NCI-H1417 treated with DMSO at 0.1 percent for 48 hours (cell line): Measurements from ENCODE around the gene MUC2.

ENCODE experiments used
- DNase-seq: peaks from one replicate; lab custom pipeline; 2025; lab: John Stamatoyannopoulos, UW

MUC2 gene

DNA sequence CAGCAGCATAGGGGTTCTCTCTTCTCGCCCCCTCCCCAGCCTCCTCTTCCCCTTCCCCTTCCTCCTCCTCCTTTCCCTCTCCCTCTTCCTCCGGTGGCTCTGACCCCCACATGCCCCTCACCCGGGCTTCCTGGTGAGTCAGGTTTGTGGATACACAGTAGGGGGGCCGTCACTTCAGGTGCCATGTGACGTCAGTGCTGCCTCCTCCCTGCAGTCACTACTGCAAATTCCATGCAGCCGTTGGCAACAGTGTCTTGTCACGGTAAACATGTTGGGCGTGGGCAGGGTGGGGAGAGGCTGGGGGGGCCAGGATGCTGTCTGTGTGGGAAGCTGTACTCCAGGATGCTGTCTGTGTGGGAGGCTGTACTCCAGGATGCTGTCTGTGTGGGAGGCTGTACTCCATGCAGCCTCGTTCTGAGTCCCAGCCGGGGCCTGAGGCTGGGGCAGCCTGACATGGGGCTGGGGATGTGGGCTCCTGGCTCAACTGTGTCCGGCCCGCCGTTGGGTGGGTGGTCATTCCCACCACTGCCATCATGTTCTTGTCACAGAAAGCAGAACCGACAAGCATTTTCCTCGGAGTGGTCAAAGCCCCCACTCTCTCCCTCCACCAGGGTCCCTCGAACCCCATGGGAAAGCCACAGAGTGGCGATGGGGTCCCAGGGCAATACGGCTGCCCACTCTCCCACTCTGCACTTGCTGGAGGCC lies 2.4 kb upstream of the MUC2 start:
- no peak for DNase-seq

DNA sequence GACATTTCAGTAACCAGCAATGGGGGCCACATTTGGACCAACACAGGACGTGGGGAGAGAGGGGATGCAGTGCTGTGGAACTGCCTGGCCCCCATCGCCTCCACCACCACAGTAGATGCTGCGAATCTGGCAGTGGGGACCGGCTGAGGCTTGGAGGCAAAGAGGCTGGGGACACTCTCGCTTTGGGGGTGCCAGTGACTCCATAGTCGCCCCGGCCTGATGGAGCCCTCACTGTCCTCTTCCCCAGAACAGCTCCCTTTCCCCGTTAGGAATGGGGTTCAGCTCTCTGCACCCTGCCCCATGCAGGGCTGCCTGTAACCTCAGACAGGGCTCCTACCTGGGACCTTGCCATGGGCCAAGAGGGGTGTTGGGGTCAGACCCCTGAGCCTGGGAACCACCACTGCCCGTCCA lies 1.8 kb upstream of the MUC2 start:
- DNase-seq: no peak

DNA sequence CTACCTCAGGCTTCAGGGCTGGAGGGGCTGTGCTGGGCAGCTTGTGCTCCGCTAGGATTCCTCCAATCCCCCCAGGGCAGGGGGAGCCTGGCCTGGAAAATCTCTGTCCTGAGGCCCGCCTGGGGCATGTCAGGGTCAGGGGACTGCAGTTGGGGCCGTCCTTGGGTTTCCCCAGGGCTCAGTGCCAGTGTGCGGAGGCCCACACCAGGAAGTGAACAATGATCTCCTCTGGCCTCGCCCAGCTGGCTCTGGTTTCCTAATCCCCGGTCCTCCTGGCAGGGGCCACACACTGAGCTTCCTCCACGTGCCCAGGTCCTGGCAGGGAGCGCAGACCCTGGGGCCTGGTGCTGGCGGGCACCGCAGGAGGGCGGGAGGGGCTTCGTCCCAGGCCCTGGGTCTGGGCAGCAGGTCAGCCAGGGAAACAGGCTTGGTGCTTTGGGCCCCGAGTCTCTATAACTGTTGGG lies 1.4 kb upstream of the MUC2 start:
- no peak for DNase-seq

DNA sequence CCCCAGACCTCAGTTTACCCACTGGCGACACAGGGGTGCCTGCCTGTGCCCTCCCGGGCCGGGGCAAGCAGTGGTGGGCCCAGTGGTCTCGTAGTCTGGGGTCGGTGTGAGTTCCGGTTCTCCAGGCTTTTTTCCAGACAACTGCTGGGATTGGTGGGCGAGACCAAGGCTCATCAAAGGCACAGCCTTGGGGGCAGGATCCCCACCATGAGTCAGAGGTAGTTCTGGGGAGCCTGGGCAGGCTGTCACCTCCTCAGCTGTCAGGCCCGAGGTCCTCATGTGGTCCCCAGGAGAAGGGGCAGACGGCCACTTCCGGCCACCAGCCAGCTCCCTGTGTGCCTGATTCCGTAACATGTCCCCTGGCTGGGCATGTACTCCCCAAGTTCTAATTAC lies 827 bp upstream of the MUC2 start:
- DNase-seq: no peak

DNA sequence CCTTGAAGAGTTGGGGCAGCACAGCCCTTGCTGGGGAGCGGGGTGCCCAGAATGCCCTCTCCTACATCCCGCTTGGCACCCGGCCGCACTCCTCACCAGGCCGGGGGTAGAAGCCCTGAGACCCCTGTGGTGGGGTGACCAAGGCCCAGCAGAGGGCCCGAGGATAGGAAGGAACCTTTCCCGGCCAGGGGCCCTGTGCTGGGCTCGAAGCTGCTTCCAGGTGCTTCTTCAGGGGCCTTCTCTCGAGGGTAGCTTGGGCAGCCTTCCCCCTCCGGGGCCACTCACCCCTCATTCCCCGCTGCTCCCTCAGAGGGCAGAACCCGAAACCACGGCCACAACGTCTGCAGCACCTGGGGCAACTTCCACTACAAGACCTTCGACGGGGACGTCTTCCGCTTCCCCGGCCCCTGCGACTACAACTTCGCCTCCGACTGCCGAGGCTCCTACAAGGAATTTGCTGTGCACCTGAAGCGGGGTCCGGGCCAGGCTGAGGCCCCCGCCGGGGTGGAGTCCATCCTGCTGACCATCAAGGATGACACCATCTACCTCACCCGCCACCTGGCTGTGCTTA lies 752 bp downstream of the MUC2 start:
- DNase-seq: no peak

DNA sequence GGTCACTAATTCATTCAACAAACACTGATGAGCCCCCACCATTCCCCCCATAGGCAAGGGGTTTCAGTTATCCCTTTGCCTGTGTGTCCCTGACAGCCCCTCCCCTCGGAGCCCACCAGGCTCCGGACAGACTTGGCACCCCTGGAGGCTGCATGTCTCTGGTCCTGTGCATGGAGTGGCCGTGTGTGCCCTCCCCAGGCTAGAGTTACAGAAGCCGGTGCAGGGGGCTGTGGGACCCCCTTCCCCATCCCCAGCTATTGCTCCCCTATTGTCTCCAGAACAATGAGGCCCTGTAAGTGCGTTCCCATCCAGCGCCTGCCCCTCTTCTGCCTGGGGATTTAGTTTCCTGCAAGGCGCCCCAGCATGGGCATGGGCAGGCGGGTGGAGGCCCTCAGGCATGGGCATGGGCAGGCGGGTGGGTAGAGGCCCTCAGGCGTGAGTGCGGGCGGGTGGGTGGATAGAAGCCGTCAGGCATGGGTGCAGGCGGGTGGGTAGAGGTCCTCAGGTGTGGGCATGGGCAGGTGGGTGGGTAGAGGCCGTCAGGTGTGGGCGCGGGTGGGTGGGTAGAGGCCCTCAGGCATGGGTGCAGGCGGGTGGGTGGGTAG lies 1.5 kb downstream of the MUC2 start:
- no peak for DNase-seq

DNA sequence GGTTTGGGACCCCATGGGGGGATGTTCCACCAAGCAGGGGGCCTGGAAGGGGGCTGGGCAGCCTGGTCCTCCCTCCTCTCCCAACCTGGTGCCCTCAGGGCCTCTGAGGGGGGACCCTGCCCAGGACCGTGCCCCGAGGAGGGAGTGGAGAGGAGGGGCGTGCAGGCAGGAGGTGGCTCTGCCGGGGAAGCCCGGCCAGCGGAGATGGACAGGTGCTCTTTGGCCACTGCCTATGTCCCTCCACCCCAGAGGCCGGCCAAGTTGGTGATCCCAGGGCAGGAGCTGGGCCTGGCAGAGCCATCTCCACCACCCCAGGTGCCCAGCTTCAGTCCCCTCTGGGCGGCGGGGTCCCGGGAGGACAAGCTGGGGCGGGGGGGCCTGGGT lies 2.4 kb downstream of the MUC2 start:
- DNase-seq: no peak

DNA sequence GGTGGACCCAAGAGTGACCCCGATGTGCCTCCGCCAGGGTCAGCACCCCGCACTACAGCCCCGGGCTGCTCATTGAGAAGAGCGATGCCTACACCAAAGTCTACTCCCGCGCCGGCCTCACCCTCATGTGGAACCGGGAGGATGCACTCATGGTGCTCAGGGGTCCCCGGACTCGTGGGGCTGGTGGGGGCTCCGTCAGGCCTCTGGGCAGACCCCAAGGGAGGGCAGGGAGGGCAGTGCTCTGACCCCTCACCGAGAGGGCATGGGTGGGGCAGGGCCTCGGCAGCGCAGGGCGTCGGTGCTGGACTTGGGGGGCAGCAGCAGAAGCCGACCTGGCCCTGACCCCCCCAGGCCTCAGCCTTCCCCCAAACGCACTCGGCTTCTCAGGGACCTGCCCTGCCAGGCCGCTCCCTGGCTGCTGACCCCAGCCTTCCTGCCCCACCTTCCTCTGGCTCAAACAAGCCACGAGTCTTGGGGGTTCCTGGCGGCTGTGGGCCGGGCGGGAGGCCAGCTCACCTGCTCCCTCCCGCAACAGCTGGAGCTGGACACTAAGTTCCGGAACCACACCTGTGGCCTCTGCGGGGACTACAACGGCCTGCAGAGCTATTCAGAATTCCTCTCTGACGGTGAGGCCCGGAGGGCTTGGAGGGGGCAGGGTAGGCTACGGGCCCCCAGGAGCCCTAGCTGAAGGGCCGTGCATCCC lies 2.9 kb downstream of the MUC2 start:
- no peak for DNase-seq

DNA sequence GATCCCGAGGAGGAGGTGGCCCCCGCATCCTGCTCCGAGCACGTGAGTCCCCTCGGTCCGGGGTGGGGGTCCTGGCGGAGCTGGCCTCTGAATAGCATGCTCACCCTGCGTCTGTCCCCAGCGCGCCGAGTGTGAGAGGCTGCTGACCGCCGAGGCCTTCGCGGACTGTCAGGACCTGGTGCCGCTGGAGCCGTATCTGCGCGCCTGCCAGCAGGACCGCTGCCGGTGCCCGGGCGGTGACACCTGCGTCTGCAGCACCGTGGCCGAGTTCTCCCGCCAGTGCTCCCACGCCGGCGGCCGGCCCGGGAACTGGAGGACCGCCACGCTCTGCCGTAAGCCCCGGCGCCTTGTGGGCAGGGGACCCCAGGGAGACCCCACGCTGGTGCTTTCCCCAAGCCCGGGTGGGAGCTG lies 3.5 kb downstream of the MUC2 start:
- DNase-seq: no peak

DNA sequence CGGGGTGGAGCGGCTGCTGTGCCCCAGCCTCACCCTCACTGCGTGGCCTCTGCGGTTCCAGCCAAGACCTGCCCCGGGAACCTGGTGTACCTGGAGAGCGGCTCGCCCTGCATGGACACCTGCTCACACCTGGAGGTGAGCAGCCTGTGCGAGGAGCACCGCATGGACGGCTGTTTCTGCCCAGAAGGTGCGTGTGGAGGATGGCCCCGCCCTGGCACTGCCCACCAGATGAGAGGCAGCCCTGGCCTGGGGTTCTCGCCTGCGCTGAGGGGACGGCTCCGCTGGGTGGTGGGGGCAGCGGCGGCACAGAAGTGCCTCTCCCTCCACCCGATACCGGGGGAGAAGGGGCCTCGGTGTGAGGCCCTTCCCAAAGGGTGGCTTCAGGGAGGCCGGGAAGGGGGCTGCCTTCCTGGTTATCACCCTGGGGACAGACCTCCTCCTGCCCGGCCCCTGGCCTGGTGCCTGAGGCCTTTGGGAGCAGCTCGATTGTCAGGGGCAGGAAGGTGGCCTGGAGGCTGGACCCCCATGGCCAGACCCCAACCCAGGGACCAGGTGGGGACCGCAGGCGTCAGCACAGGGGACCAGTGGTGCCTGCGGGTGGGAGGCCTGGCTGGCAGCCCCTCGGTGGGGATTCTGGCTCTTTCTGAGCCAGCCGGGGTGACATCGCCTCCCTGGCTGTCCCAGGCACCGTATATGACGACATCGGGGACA lies 7.1 kb downstream of the MUC2 start:
- DNase-seq: no peak

DNA sequence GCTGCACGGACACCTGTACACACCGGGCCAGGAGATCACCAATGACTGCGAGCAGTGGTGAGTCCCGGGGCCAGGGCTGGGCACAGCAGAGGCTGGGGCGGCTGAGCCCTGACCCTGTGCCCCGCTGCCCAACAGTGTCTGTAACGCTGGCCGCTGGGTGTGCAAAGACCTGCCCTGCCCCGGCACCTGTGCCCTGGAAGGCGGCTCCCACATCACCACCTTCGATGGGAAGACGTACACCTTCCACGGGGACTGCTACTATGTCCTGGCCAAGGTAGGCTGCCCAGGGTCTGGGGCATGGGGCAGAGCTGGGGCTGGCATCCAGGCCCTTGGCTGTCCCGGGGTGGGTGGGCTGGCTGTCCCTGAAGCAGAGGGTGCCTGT lies 7.7 kb downstream of the MUC2 start:
- no peak for DNase-seq

DNA sequence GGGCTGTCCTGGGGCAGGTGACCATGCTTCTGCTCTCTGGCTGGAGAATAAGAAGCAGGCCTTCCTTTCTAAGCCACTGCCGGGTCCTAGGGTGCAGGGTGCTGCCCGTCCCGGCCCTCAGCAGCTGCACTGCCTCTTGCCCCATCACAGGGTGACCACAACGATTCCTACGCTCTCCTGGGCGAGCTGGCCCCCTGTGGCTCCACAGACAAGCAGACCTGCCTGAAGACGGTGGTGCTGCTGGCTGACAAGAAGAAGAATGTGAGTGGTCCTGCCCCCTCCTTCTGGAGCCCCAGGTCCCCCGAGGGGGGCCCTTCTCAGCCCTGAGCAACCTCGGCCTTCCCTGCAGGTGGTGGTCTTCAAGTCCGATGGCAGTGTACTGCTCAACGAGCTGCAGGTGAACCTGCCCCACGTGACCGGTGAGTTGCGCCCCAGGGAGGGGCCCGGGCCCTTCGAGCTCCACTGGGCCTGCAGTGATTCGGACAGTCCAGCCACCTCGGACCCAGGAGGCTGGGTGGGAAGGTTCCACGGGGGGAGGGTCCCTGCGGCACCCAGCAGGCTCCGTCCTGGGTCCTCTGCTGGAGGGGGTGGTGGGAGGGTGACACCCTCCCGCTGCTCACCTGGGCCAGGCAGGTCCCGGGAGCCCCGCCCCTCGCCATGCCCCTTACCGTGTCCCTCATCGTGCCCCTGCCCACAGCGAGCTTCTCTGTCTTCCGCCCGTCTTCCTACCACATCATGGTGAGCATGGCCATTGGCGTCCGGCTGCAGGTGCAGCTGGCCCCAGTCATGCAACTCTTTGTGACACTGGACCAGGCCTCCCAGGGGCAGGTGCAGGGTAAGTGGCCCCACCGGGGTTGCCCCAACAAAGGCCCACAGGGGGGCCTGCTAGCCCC lies 8.3 kb downstream of the MUC2 start:
- no peak for DNase-seq

DNA sequence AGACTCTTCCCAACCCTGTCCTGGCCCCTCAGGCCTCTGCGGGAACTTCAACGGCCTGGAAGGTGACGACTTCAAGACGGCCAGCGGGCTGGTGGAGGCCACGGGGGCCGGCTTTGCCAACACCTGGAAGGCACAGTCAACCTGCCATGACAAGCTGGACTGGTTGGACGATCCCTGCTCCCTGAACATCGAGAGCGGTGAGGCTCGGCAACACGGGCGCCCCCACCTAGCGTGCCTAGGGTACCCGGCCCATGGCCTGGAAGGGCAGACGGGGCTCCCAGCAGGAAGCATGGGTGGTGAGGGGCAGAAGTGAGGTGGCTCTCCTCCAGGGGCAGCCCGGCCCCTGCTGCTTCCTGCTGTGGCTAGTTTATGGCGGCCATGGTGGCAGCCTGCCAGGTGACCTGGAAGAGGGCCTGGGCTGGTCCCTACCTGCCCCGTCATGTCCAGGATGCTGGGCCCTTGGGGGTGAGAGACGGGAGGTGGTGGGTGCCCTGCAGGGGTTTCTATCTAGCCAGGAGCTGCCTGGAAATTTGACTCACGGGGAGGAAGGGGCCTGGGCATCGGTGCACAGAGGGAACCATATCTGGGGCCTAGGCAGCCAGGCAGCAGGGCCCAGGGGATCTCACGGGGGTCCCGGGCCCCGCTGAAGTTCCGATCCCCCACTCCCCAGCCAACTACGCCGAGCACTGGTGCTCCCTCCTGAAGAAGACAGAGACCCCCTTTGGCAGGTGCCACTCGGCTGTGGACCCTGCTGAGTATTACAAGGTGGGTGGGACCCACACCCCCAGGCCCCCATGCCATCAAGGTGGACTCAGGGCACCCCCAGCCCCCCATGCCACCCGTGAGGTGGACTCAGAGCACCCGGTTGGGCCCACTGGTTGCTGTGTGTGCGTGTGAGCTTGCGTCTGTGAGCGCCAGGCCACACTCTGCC lies 9.2 kb downstream of the MUC2 start:
- no peak for DNase-seq

DNA sequence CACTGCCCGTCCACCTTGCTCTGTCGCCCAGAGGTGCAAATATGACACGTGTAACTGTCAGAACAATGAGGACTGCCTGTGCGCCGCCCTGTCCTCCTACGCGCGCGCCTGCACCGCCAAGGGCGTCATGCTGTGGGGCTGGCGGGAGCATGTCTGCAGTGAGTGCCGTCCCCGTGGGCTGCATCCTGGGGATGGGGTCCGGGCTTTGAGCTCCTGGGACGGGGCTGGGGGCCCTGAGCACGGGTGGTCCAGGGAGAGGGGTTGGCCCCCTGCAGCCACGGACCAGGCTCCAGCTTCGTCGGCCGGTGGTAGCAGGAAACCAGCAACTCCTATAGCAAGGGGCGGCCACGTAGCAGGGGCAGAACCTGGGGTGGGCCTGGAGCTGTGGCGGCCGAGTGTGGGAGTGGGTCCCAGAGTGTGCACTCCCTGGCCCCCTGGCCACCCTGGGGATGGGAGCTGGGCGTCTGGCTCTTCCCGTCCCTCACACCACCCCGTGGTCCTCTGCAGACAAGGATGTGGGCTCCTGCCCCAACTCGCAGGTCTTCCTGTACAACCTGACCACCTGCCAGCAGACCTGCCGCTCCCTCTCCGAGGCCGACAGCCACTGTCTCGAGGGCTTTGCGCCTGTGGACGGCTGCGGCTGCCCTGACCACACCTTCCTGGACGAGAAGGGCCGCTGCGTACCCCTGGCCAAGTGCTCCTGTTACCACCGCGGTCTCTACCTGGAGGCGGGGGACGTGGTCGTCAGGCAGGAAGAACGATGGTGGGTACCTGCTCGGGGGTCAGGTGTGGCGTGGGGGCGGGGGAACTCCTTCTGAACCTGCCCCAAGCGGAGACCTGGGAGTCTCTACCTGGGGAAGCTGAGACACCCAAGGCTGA lies 10.1 kb downstream of the MUC2 start:
- no peak for DNase-seq

DNA sequence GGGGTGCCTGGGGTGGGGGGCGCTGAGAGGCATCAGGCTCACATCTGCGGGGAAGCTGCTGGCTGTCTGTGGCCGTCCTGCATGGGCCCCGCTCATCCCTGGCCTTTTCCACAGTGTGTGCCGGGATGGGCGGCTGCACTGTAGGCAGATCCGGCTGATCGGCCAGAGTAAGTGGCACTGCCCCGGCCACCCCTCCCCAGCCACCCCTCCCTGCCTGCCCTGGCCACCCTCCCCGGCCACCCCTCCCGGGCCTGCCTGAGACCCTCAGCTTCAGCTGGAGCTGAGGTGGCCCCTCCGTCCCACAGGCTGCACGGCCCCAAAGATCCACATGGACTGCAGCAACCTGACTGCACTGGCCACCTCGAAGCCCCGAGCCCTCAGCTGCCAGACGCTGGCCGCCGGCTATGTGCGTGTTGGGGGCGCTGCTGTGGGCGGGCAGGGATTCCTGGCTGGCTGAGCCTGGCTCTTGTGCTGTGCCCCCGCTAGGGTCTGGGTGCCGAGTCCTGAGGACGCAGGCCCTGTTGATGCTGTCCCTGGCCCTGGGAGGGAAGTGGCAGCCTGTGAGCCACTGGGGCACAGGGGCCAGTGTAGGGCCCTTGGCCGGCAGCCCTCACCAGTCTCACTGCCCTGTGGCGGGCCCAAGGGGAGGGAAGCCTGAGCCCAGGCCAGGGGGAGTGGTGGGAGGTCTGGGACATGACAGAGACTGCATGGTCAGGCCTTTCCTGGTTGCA lies 10.9 kb downstream of the MUC2 start:
- DNase-seq: no peak

DNA sequence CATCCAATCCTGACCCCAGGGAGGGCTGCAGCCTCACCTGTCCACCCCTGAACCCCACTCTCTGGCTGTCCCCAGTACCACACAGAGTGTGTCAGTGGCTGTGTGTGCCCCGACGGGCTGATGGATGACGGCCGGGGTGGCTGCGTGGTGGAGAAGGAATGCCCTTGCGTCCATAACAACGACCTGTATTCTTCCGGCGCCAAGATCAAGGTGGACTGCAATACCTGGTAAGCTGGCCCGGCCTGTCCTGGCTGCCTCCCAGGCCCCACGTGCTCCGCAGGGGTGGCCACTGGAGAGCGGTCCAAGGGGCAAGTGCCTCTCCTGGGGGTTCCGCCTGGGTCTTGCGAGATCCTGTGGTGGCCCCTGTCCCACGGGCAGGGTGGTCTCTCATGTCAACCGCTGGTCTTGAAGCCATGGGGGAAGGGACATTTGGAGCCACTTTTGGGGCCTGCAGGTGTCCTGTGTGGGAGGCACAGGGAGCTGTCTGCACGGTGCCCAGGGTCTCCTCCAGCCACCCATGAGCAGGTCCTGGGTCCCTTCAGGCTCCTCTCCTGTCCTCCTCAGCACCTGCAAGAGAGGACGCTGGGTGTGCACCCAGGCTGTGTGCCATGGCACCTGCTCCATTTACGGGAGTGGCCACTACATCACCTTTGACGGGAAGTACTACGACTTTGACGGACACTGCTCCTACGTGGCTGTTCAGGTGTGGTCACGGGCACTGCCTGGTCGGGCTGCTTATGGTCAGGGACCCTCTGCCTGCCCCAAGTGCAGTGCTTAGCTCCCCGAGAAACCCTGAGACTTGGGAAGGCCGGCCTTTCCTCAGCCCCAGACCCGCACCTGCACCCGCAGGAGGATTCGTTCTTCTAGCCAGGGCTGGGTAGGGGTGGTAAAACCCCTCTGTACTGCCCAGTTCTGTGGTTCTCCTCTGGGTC lies 11.8 kb downstream of the MUC2 start:
- DNase-seq: no peak

DNA sequence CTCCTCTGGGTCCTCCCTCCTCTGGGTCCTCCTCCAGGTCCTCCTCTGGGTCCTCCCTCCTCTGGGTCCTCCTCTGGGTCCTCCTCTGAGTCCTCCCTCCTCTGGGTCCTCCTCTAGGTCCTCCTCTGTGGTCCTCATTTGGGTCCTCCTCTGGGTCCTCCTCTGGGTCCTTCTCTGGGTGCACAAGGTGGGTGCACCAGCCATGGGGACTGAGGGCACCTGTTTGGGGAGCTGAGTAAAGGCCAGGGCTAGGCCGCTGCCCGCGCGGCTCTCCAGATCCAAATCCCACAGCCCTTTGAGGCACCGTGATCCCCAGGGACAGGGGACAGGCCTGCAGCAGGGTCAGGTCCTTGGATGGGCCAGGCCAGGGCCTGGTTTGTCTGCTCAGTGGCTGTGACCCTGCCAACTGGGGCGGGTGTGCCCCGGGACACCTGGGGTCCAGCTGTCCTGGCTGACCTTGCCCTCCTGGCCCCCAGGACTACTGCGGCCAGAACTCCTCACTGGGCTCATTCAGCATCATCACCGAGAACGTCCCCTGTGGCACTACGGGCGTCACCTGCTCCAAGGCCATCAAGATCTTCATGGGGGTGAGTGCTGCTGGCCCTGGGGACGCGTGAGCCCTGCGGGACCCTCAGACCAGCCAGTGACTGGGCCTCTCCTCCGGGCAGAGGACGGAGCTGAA lies 12.7 kb downstream of the MUC2 start:
- DNase-seq: no peak
